CD14-positive monocyte (primary cell): ENCODE data around the gene PLXDC2. TPM values are rescaled to one million over a fixed set of nuclear protein-coding genes. Genes with fewer than 3 reads are reported as not detected.

ENCODE experiments used
- DNase-seq, 3 donors: peaks; one replicate each; pipeline ENCODE4 v3.0.0-alpha.2; 2011 to 2022
- H2AFZ ChIP-seq: 2 replicates; pipeline ENCODE4 v1.6.0; 2012; ENCODE audit warnings: mild to moderate bottlenecking, low read depth, low read length, inconsistent platforms; ENCODE audit not compliant: insufficient read depth, poor library complexity, severe bottlenecking
- H3K27ac ChIP-seq, 2 donors: 1 replicate in 1 of 2; 2 replicates in 1 of 2; pipeline ENCODE4 v1.5.1; 2012 to 2013; ENCODE audit warnings: low read length in 2 of 2, control low read depth in 1 of 2, inconsistent platforms in 1 of 2, low read depth in 1 of 2, mild to moderate bottlenecking in 1 of 2
- H3K27me3 ChIP-seq, 2 donors: one replicate each; pipeline versions ENCODE4 v1.6.0 to v1.6.1; 2011 to 2013; ENCODE audit warnings: low read length in 2 of 2; ENCODE audit not compliant: control insufficient read depth in 2 of 2, insufficient read depth in 2 of 2
- H3K36me3 ChIP-seq, 2 donors: replicated peaks in 1 of 2; 1 replicate in 1 of 2; 2 replicates in 1 of 2; pipeline versions ENCODE4 v1.5.1 to v1.6.1; 2012 to 2013; ENCODE audit warnings: low read length in 2 of 2, control low read depth in 1 of 2, inconsistent platforms in 1 of 2, mild to moderate bottlenecking in 1 of 2; ENCODE audit not compliant: insufficient read depth in 2 of 2, control insufficient read depth in 1 of 2
- H3K4me1 ChIP-seq, 2 donors: 1 replicate in 1 of 2; 2 replicates in 1 of 2; pipeline versions ENCODE4 v1.5.1 to v1.6.1; 2012 to 2013; ENCODE audit warnings: low read length in 2 of 2, control low read depth in 1 of 2, inconsistent platforms in 1 of 2, mild to moderate bottlenecking in 1 of 2, moderate library complexity in 1 of 2; ENCODE audit not compliant: insufficient read depth in 2 of 2, control insufficient read depth in 1 of 2
- H3K4me2 ChIP-seq: replicated peaks from 2 replicates; pipeline ENCODE3; 2012; ENCODE audit warnings: low read length, moderate library complexity, mild to moderate bottlenecking; ENCODE audit not compliant: poor library complexity, severe bottlenecking; ENCODE audit errors: extremely low read depth
- H3K4me3 ChIP-seq, 3 experiments: fragments of 200-600 bp in 1 of 3; sonication (generic) in 1 of 3; replicated peaks in 1 of 3; 1 replicate in 2 of 3; 2 replicates in 1 of 3; pipeline ENCODE4 v1.5.1; 2011 to 2013; ENCODE audit warnings: low read length in 3 of 3, mild to moderate bottlenecking in 3 of 3, control low read depth in 2 of 3, low read depth in 2 of 3, inconsistent platforms in 1 of 3, moderate library complexity in 1 of 3
- H3K79me2 ChIP-seq: 2 replicates; pipeline ENCODE4 v1.6.0; 2012; ENCODE audit warnings: mild to moderate bottlenecking, control low read depth, inconsistent platforms, low read length, moderate library complexity; ENCODE audit not compliant: insufficient read depth
- H3K9ac ChIP-seq: 2 replicates; pipeline ENCODE4 v1.6.0; 2017; ENCODE audit warnings: low read length, mild to moderate bottlenecking; ENCODE audit not compliant: insufficient read depth, poor library complexity, severe bottlenecking
- H3K9me3 ChIP-seq, 2 donors: replicated peaks in 1 of 2; 1 replicate in 1 of 2; 2 replicates in 1 of 2; pipeline versions ENCODE4 v1.5.1 to v1.6.1; 2012 to 2013; ENCODE audit warnings: low read length in 2 of 2, control low read depth in 1 of 2; ENCODE audit not compliant: control insufficient read depth in 1 of 2, insufficient read depth in 1 of 2
- H4K20me1 ChIP-seq: 2 replicates; pipeline ENCODE4 v1.6.0; 2012; ENCODE audit warnings: mild to moderate bottlenecking, low read length, control low read depth, moderate library complexity; ENCODE audit not compliant: insufficient read depth
- H3K27ac Mint-ChIP-seq, 7 donors: one replicate each; pipeline ENCODE4 v1.8.0; 2020; ENCODE audit warnings: mild to moderate bottlenecking in 7 of 7, mixed read lengths in 7 of 7, moderate library complexity in 6 of 7, inconsistent platforms in 2 of 7
- H3K27me3 Mint-ChIP-seq, 3 donors: one replicate each; pipeline ENCODE4 v1.8.0; 2021 to 2022; ENCODE audit warnings: low read depth in 3 of 3, mild to moderate bottlenecking in 3 of 3, mixed read lengths in 3 of 3, moderate library complexity in 3 of 3, inconsistent platforms in 1 of 3
- H3K36me3 Mint-ChIP-seq, 2 donors: one replicate each; pipeline ENCODE4 v1.8.0; 2020; ENCODE audit warnings: mixed read lengths in 2 of 2, inconsistent platforms in 1 of 2, mild to moderate bottlenecking in 1 of 2
- H3K4me1 Mint-ChIP-seq: one replicate; pipeline ENCODE4 v1.8.0; 2020; ENCODE audit warnings: mild to moderate bottlenecking, mixed read lengths
- H3K4me3 Mint-ChIP-seq, 2 donors: one replicate each; pipeline ENCODE4 v1.8.0; 2020; ENCODE audit warnings: mild to moderate bottlenecking in 2 of 2, mixed read lengths in 2 of 2, moderate library complexity in 1 of 2
- H3K9me3 Mint-ChIP-seq, 7 donors: one replicate each; pipeline ENCODE4 v1.8.0; 2020 to 2022; ENCODE audit warnings: mixed read lengths in 7 of 7, mild to moderate bottlenecking in 6 of 7, moderate library complexity in 6 of 7, inconsistent platforms in 2 of 7
- CTCF ChIP-seq: fragments of 200-600 bp; IDR thresholded peaks from one replicate; pipeline ENCODE4 v1.8.0; 2022; ENCODE audit warnings: antibody characterized with exemption, mild to moderate bottlenecking
- WGBS: methylation state at CpG from one replicate; pipeline ENCODE4 v1.1.5; 2013; ENCODE audit warnings: missing lambda C conversion rate; ENCODE audit not compliant: insufficient coverage; 5-methylcytosine and 5-hydroxymethylcytosine counted together
- intact Hi-C, 2 donors: fragments of 100-400 bp; cut with micrococcal nuclease; formaldehyde crosslinking; loops; one replicate each; pipeline versions ENCODE4 v1.15.0 to v1.15.1; 2023
- polyA plus RNA-seq, 3 donors: library from polyadenylated mRNA; depleted of rRNA in 1 of 3; unstranded in 2 of 3; stranded (reverse) in 1 of 3; fragments of 300-500 nt in 2 of 3; fragments of >200 nt in 1 of 3; fragmentation: Illumina TruSeq in 2 of 3; gene quantifications; 1 replicate in 2 of 3; 2 replicates in 1 of 3; pipeline ENCODE4 v1.2.3, GENCODE V29; 2012 to 2021

PLXDC2 gene
- polyA plus RNA-seq, 3 donors, result 37.5 to 128 (median 93.6) TPM

DNA sequence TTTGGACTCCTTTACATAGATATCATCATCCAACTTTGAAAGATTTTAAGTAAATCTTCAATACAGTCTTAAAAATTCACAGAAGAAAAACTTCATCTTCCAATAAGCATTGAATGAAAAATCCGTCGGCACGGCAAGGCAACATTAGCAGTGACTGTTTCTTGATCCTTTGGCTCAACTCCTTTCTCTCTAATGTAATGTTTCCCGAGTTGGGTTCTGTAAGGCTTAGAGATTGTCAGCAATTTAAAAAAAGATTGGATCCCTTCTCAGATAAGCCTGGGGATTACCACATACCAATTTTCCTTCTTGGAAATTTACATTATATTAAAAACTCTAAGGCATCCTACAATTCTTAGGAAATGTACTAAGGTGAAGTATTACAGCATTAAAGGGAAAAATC is 291.8 kb downstream of the PLXDC2 start:
- intact Hi-C loops, result no loop called here
- H3K4me3 ChIP-seq, result no peak overlapping the region
- WGBS, result 100% methylated on average over 1 of the region's 4 CpGs
- H3K27ac Mint-ChIP-seq, result no peak overlapping the region
- H3K36me3 Mint-ChIP-seq, result peaks cover 31 to 35% of the 10 kb centered on the region in 2 donors
- peaks cover 75% of the 10 kb centered on the region for H4K20me1 ChIP-seq
- H3K36me3 ChIP-seq, result peaks cover 0 to 41% of the 10 kb centered on the region in 2 donors
- no peak overlapping the region for H3K9ac ChIP-seq
- no peaks in the 10 kb centered on the region for H3K4me1 Mint-ChIP-seq
- no peak overlapping the region for H3K27ac ChIP-seq
- H3K4me2 ChIP-seq, result no peak overlapping the region
- no peaks in the 10 kb centered on the region for H3K27me3 ChIP-seq
- H3K9me3 ChIP-seq, result no peaks in the 10 kb centered on the region
- TF ChIP-seq CTCF, result no peak
- H3K79me2 ChIP-seq, result no peaks in the 10 kb centered on the region
- no peaks in the 10 kb centered on the region for H3K27me3 Mint-ChIP-seq
- H2AFZ ChIP-seq, result no peak overlapping the region
- peaks cover 0 to 4% (median 1%) of the 10 kb centered on the region in 7 donors for H3K9me3 Mint-ChIP-seq
- no peak overlapping the region for H3K4me3 Mint-ChIP-seq
- no peak for DNase-seq
- H3K4me1 ChIP-seq, result no peaks in the 10 kb centered on the region

GRCh38 chr10:20109613-20110012 is 293.4 kb downstream of the PLXDC2 start:
- Histone ChIP-seq H3K9me3 (no peaks in the 10 kb centered on the region), H3K27ac (no peak overlapping the region), H3K27me3 (no peaks in the 10 kb centered on the region), H3K36me3 (peaks cover 0 to 52% of the 10 kb centered on the region in 2 donors), H3K9ac (no peak overlapping the region), H4K20me1 (peaks cover 72% of the 10 kb centered on the region), H3K4me3 (no peak overlapping the region), H3K79me2 (no peaks in the 10 kb centered on the region), H3K4me2 (no peak overlapping the region), H2AFZ (no peak overlapping the region), H3K4me1 (no peaks in the 10 kb centered on the region)
- no peak overlapping the region for H3K27ac Mint-ChIP-seq
- H3K4me1 Mint-ChIP-seq, result no peaks in the 10 kb centered on the region
- H3K4me3 Mint-ChIP-seq, result no peak overlapping the region
- intact Hi-C loops, result no loop called here
- peaks cover 37 to 40% of the 10 kb centered on the region in 2 donors for H3K36me3 Mint-ChIP-seq
- DNase-seq, result no peak
- TF ChIP-seq CTCF, result no peak
- WGBS, result 100% methylated on average over 1 of the region's 4 CpGs
- H3K9me3 Mint-ChIP-seq, result peaks cover 0 to 4% (median 0%) of the 10 kb centered on the region in 7 donors
- no peaks in the 10 kb centered on the region for H3K27me3 Mint-ChIP-seq
